H9 (cell line): ENCODE results near the gene CADM3. TPM values are rescaled to one million over a fixed set of nuclear protein-coding genes. Genes with fewer than 3 reads are reported as not detected.

Experiments used
- DNase-seq: peaks from one replicate; pipeline ENCODE4 v3.0.0-alpha.2; 2017
- H2AFZ ChIP-seq: one replicate; pipeline ENCODE4 v1.6.1; 2013; ENCODE audit warnings: mild to moderate bottlenecking, low read length, control low read depth, moderate library complexity
- H2AK5ac ChIP-seq: 2 replicates; pipeline ENCODE4 v1.6.1; 2013; ENCODE audit warnings: low read length, control low read depth, mixed read lengths; ENCODE audit not compliant: insufficient read length
- H2BK120ac ChIP-seq: one replicate; pipeline ENCODE4 v1.6.1; 2013; ENCODE audit warnings: low read depth, mild to moderate bottlenecking, low read length, control low read depth, inconsistent platforms; ENCODE audit not compliant: poor library complexity, severe bottlenecking
- H2BK12ac ChIP-seq: 2 replicates; pipeline ENCODE4 v1.6.1; 2013; ENCODE audit warnings: low read length, control low read depth, mixed read lengths, low read depth; ENCODE audit not compliant: insufficient read length
- H2BK15ac ChIP-seq: 2 replicates; pipeline ENCODE4 v1.6.1; 2013; ENCODE audit warnings: low read depth, low read length, control low read depth
- H2BK20ac ChIP-seq: one replicate; pipeline ENCODE4 v1.6.1; 2013; ENCODE audit warnings: low read depth, mild to moderate bottlenecking, low read length, control low read depth, inconsistent platforms; ENCODE audit not compliant: poor library complexity, severe bottlenecking
- H2BK5ac ChIP-seq: 2 replicates; pipeline ENCODE4 v1.6.1; 2013; ENCODE audit warnings: low read length, control low read depth, mixed read lengths; ENCODE audit not compliant: insufficient read length
- H3K14ac ChIP-seq: 2 replicates; pipeline ENCODE4 v1.6.1; 2013; ENCODE audit warnings: low read length, control low read depth; ENCODE audit not compliant: insufficient read depth
- H3K18ac ChIP-seq: 2 replicates; pipeline ENCODE4 v1.6.1; 2013; ENCODE audit warnings: low read depth, mild to moderate bottlenecking, mixed read lengths, low read length, control low read depth; ENCODE audit not compliant: insufficient read length
- H3K23ac ChIP-seq: 2 replicates; pipeline ENCODE4 v1.6.1; 2013; ENCODE audit warnings: low read length, control low read depth, mixed read lengths, low read depth; ENCODE audit not compliant: insufficient read length
- H3K23me2 ChIP-seq: 2 replicates; pipeline ENCODE4 v1.6.1; 2013; ENCODE audit warnings: low read depth, mild to moderate bottlenecking, mixed read lengths, low read length, control low read depth; ENCODE audit not compliant: insufficient read length, poor library complexity, severe bottlenecking
- H3K27ac ChIP-seq: 2 replicates; pipeline ENCODE4 v1.5.1; 2013; ENCODE audit warnings: low read length, control low read depth, mixed read lengths, low read depth; ENCODE audit not compliant: insufficient read length
- H3K27me3 ChIP-seq: 2 replicates; pipeline ENCODE4 v1.6.1; 2013; ENCODE audit warnings: low read length, control low read depth, inconsistent platforms; ENCODE audit not compliant: insufficient read depth
- H3K4ac ChIP-seq: 2 replicates; pipeline ENCODE4 v1.6.1; 2013; ENCODE audit warnings: low read depth, mild to moderate bottlenecking, control low read depth, inconsistent platforms, low read length, moderate library complexity
- H3K4me1 ChIP-seq: 2 replicates; pipeline ENCODE4 v1.6.1; 2013; ENCODE audit warnings: low read length, control low read depth, inconsistent platforms; ENCODE audit not compliant: insufficient read depth
- H3K4me2 ChIP-seq: 2 replicates; pipeline ENCODE4 v1.6.1; 2013; ENCODE audit warnings: low read length, control low read depth, mixed read lengths; ENCODE audit not compliant: insufficient read length, insufficient read depth
- H3K56ac ChIP-seq: 2 replicates; pipeline ENCODE4 v1.6.1; 2013; ENCODE audit warnings: low read depth, mild to moderate bottlenecking, mixed read lengths, low read length, control low read depth; ENCODE audit not compliant: insufficient read length
- H3K79me1 ChIP-seq: 2 replicates; pipeline ENCODE4 v1.6.1; 2013; ENCODE audit warnings: low read depth, mild to moderate bottlenecking, moderate library complexity, low read length, control low read depth, inconsistent platforms; ENCODE audit not compliant: insufficient read depth, poor library complexity, severe bottlenecking
- H3K79me2 ChIP-seq: 2 replicates; pipeline ENCODE4 v1.6.1; 2013; ENCODE audit warnings: low read length, control low read depth, inconsistent platforms; ENCODE audit not compliant: insufficient read depth
- H3K9ac ChIP-seq: 2 replicates; pipeline ENCODE4 v1.6.1; 2013; ENCODE audit warnings: low read length, control low read depth, mixed read lengths; ENCODE audit not compliant: insufficient read length; ENCODE audit errors: extremely low read depth
- H3K9me3 ChIP-seq: one replicate; pipeline ENCODE4 v1.6.1; 2013; ENCODE audit warnings: low read depth, low read length, inconsistent platforms; ENCODE audit not compliant: control insufficient read depth
- H3T11ph ChIP-seq: one replicate; pipeline ENCODE4 v1.6.1; 2013; ENCODE audit warnings: mild to moderate bottlenecking, low read length, control low read depth, inconsistent platforms
- H4K20me1 ChIP-seq: one replicate; pipeline ENCODE4 v1.6.1; 2013; ENCODE audit not compliant: control insufficient read depth, insufficient read length, insufficient read depth
- H4K5ac ChIP-seq: 2 replicates; pipeline ENCODE4 v1.6.1; 2013; ENCODE audit warnings: low read depth, mild to moderate bottlenecking, mixed read lengths, low read length, control low read depth; ENCODE audit not compliant: insufficient read length
- H4K8ac ChIP-seq: replicated peaks from 2 replicates; pipeline ENCODE4 v1.6.1; 2013; ENCODE audit warnings: low read length, control low read depth, mixed read lengths, low read depth; ENCODE audit not compliant: insufficient read length
- H4K91ac ChIP-seq: 2 replicates; pipeline ENCODE4 v1.6.1; 2013; ENCODE audit warnings: low read depth, mild to moderate bottlenecking, moderate library complexity, mixed read lengths, low read length, control low read depth; ENCODE audit not compliant: insufficient read length
- H3K27ac Mint-ChIP-seq, 3 experiments: 2 replicates in 2 of 3; 3 replicates in 1 of 3; pipeline ENCODE4 v1.8.0; 2020 to 2021; ENCODE audit warnings: mixed read lengths in 3 of 3, mild to moderate bottlenecking in 1 of 3, moderate library complexity in 1 of 3
- H3K27me3 Mint-ChIP-seq: 2 replicates; pipeline ENCODE4 v1.8.0; 2021; ENCODE audit warnings: low read depth, mild to moderate bottlenecking, moderate library complexity, mixed read lengths
- H3K36me3 Mint-ChIP-seq, 3 experiments: 2 replicates in 2 of 3; 3 replicates in 1 of 3; pipeline ENCODE4 v1.8.0; 2020 to 2021; ENCODE audit warnings: low read depth in 3 of 3, mixed read lengths in 3 of 3; ENCODE audit not compliant: insufficient read depth in 1 of 3
- H3K4me1 Mint-ChIP-seq, 2 experiments: 2 replicates each; pipeline ENCODE4 v1.8.0; 2020; ENCODE audit warnings: mixed read lengths in 2 of 2
- H3K4me3 Mint-ChIP-seq, 2 experiments: 2 replicates in 1 of 2; 3 replicates in 1 of 2; pipeline ENCODE4 v1.8.0; 2020 to 2021; ENCODE audit warnings: mild to moderate bottlenecking in 2 of 2, mixed read lengths in 2 of 2, moderate library complexity in 1 of 2
- H3K9me3 Mint-ChIP-seq, 2 experiments: 2 replicates in 1 of 2; 3 replicates in 1 of 2; pipeline ENCODE4 v1.8.0; 2020; ENCODE audit warnings: mild to moderate bottlenecking in 2 of 2, mixed read lengths in 2 of 2, moderate library complexity in 1 of 2
- CTCF ChIP-seq: fragments of 200-600 bp; sonication (generic); conservative IDR thresholded peaks from 3 replicates; pipeline ENCODE4 v1.8.0; 2021; ENCODE audit warnings: antibody characterized with exemption, mild to moderate bottlenecking
- WGBS: extraction: QIAGEN DNeasy Blood & Tissue Kit; methylation state at CpG from one replicate; pipeline ENCODE4 v1.1.7; 2013; ENCODE audit warnings: missing lambda C conversion rate, low lambda C conversion rate, mixed read lengths; ENCODE audit not compliant: insufficient read length; ENCODE audit errors: extremely low coverage; 5-methylcytosine and 5-hydroxymethylcytosine counted together
- total RNA-seq: library from RNA; stranded (reverse); gene quantifications from 2 replicates; pipeline ENCODE4 v1.2.1, GENCODE V29; 2021

The CADM3 gene
- total RNA-seq, 1 experiment from 2014 or later: 5.6 TPM

GRCh38 chr1:159140474-159140873 is 30.9 kb upstream of the CADM3 start:
- Histone ChIP-seq H4K5ac (no peak overlapping the region), H2BK5ac (no peak overlapping the region), H3K27me3 (no peaks in the 10 kb centered on the region), H3K9ac (no peak overlapping the region), H2BK15ac (no peak overlapping the region), H3K4ac (no peak overlapping the region), H3K23me2 (no peaks in the 10 kb centered on the region), H3K9me3 (no peaks in the 10 kb centered on the region), H3K4me2 (no peak overlapping the region), H3K79me2 (no peaks in the 10 kb centered on the region), H4K8ac (no peak overlapping the region), H2BK12ac (no peak overlapping the region), H3T11ph (no peak overlapping the region), H3K56ac (no peak overlapping the region), H3K18ac (no peak overlapping the region), H3K14ac (no peak overlapping the region), H2AFZ (no peak overlapping the region), H2BK120ac (no peak overlapping the region), H3K27ac (no peak overlapping the region), H3K23ac (no peak overlapping the region), H3K4me1 (no peaks in the 10 kb centered on the region; the same call in 1 of the 2 replicates), H2AK5ac (no peak overlapping the region), H3K79me1 (no peaks in the 10 kb centered on the region), H4K20me1 (no peaks in the 10 kb centered on the region), H2BK20ac (no peak overlapping the region), H4K91ac (no peak overlapping the region)
- no peaks in the 10 kb centered on the region for H3K9me3 Mint-ChIP-seq
- H3K27me3 Mint-ChIP-seq: no peaks in the 10 kb centered on the region
- H3K4me1 Mint-ChIP-seq: peaks cover 4 to 5% of the 10 kb centered on the region in 2 experiments; a peak in 2 of 4 replicates
- no peak overlapping the region; a peak in 1 of 5 replicates for H3K4me3 Mint-ChIP-seq
- DNase-seq: no peak
- H3K27ac Mint-ChIP-seq: no peak overlapping the region
- no peak for TF ChIP-seq CTCF
- no peaks in the 10 kb centered on the region for H3K36me3 Mint-ChIP-seq
- WGBS: no CpG with 5 or more reads among the region's 7 CpGs
